Activated CD8-positive, alpha-beta T cell treated with anti-CD3 and anti-CD28 coated beads, Interleukin-2, amount 10 ng/mL, durations not matched to agents 7 days and 5 days (primary cell): ENCODE data around the gene PCDH15. TPM values are rescaled to one million over a fixed set of nuclear protein-coding genes. Genes with fewer than 3 reads are reported as not detected.

Source experiments
- ATAC-seq: fragments of 150-1000 bp; cut with Tn5 transposase; one replicate; pipeline ENCODE4 v1.10.0; 2021; ENCODE audit warnings: moderate library complexity
- CTCF ChIA-PET: fragments of 350-600 bp; sonication (Branson Sonifier 250); formaldehyde crosslinking; loops from one replicate; lab custom pipeline; 2021; ENCODE audit warnings: antibody characterized with exemption; lab: Charles Lee
- POLR2A ChIA-PET: fragments of 350-600 bp; sonication (Branson Sonifier 250); formaldehyde crosslinking; loops from one replicate; lab custom pipeline; 2021; ENCODE audit warnings: antibody characterized with exemption; lab: Charles Lee
- DNase-seq: peaks from one replicate; pipeline ENCODE4 v3.0.0-alpha.2; 2020
- H3K27ac Mint-ChIP-seq: one replicate; pipeline ENCODE4 v1.8.0; 2021; ENCODE audit warnings: mild to moderate bottlenecking, mixed read lengths
- H3K27me3 Mint-ChIP-seq: one replicate; pipeline ENCODE4 v1.8.0; 2021; ENCODE audit warnings: low read depth, mixed read lengths
- H3K36me3 Mint-ChIP-seq: one replicate; pipeline ENCODE4 v1.8.0; 2021; ENCODE audit warnings: low read depth, mixed read lengths
- H3K4me1 Mint-ChIP-seq: one replicate; pipeline ENCODE4 v1.8.0; 2021; ENCODE audit warnings: low read depth, mixed read lengths
- H3K4me3 Mint-ChIP-seq: one replicate; pipeline ENCODE4 v1.8.0; 2021; ENCODE audit warnings: mild to moderate bottlenecking, mixed read lengths
- H3K9me3 Mint-ChIP-seq: one replicate; pipeline ENCODE4 v1.8.0; 2022; ENCODE audit warnings: mixed read lengths; ENCODE audit not compliant: insufficient read depth
- total RNA-seq, 2 experiments: library from RNA; stranded (reverse); gene quantifications; one replicate each; pipeline ENCODE4 v1.2.3, GENCODE V29; 2021

The PCDH15 gene
- total RNA-seq, 2 experiments from 2014 or later: not detected

- Mint-ChIP-seq H3K36me3 (no peaks in the 10 kb centered on the region), H3K27me3 (no peaks in the 10 kb centered on the region), H3K4me3 (no peak overlapping the region), H3K4me1 (no peaks in the 10 kb centered on the region), H3K27ac (no peak overlapping the region), H3K9me3 (peaks cover 14% of the 10 kb centered on the region)
- ATAC-seq (no peak), DNase-seq (no peak)
- CTCF ChIA-PET: no interaction called here
- POLR2A ChIA-PET: no interaction called here
Observed at GRCh38 chr10:54776622-54777021, 24.4 kb downstream of the PCDH15 start.

GRCh38 chr10:54772468-54773122 is 28.4 kb downstream of the PCDH15 start:
- no peak for ATAC-seq
- H3K4me1 Mint-ChIP-seq: no peaks in the 10 kb centered on the region

GRCh38 chr10:54769051-54769450 is 32.0 kb downstream of the PCDH15 start:
- H3K36me3 Mint-ChIP-seq: no peaks in the 10 kb centered on the region
- POLR2A ChIA-PET: no interaction called here
- ATAC-seq (no peak), DNase-seq (no peak)
- no peaks in the 10 kb centered on the region for H3K27me3 Mint-ChIP-seq
- CTCF ChIA-PET: no interaction called here
- no peak overlapping the region for H3K27ac Mint-ChIP-seq
- no peak overlapping the region for H3K4me3 Mint-ChIP-seq
- no peaks in the 10 kb centered on the region for H3K4me1 Mint-ChIP-seq
- peaks cover 4% of the 10 kb centered on the region for H3K9me3 Mint-ChIP-seq

More at GRCh38 chr10:54772468-54773122, 28.4 kb downstream of the PCDH15 start:
- ChIA-PET CTCF (no interaction called here), POLR2A (no interaction called here)
- no peaks in the 10 kb centered on the region for H3K36me3 Mint-ChIP-seq
- no peak overlapping the region for H3K4me3 Mint-ChIP-seq
- no peaks in the 10 kb centered on the region for H3K27me3 Mint-ChIP-seq
- H3K27ac Mint-ChIP-seq: no peak overlapping the region
- no peak for DNase-seq
- peaks cover 12% of the 10 kb centered on the region for H3K9me3 Mint-ChIP-seq

GRCh38 chr10:54758791-54759190 is 42.2 kb downstream of the PCDH15 start:
- POLR2A ChIA-PET: no interaction called here
- CTCF ChIA-PET: no interaction called here
- Mint-ChIP-seq H3K27me3 (no peaks in the 10 kb centered on the region), H3K27ac (no peak overlapping the region), H3K9me3 (peaks cover 4% of the 10 kb centered on the region), H3K4me3 (no peak overlapping the region), H3K36me3 (no peaks in the 10 kb centered on the region), H3K4me1 (no peaks in the 10 kb centered on the region)
- ATAC-seq (no peak), DNase-seq (no peak)

- no peak for DNase-seq
- no peaks in the 10 kb centered on the region for H3K4me1 Mint-ChIP-seq
- no peaks in the 10 kb centered on the region for H3K9me3 Mint-ChIP-seq
- no peaks in the 10 kb centered on the region for H3K36me3 Mint-ChIP-seq
- H3K27me3 Mint-ChIP-seq: no peaks in the 10 kb centered on the region
- POLR2A ChIA-PET: no interaction called here
- no peak overlapping the region for H3K27ac Mint-ChIP-seq
- ATAC-seq: no peak
- CTCF ChIA-PET: no interaction called here
- no peak overlapping the region for H3K4me3 Mint-ChIP-seq
Observed at GRCh38 chr10:54749623-54750022, 51.4 kb downstream of the PCDH15 start.

- peaks cover 11% of the 10 kb centered on the region for H3K9me3 Mint-ChIP-seq
- ChIA-PET CTCF (no interaction called here), POLR2A (no interaction called here)
- no peaks in the 10 kb centered on the region for H3K36me3 Mint-ChIP-seq
- DNase-seq (no peak), ATAC-seq (no peak)
- H3K27me3 Mint-ChIP-seq: no peaks in the 10 kb centered on the region
- H3K27ac Mint-ChIP-seq: no peak overlapping the region
- H3K4me3 Mint-ChIP-seq: no peak overlapping the region
- H3K4me1 Mint-ChIP-seq: no peaks in the 10 kb centered on the region
Observed at GRCh38 chr10:54745436-54745835, 55.6 kb downstream of the PCDH15 start.

- ChIA-PET POLR2A (no interaction called here), CTCF (no interaction called here)
- Mint-ChIP-seq H3K4me3 (no peak overlapping the region), H3K4me1 (no peaks in the 10 kb centered on the region), H3K9me3 (peaks cover 21% of the 10 kb centered on the region), H3K27ac (no peak overlapping the region), H3K36me3 (no peaks in the 10 kb centered on the region), H3K27me3 (no peaks in the 10 kb centered on the region)
- no peak for DNase-seq
- ATAC-seq: no peak
Observed at GRCh38 chr10:54742416-54742815, 58.6 kb downstream of the PCDH15 start.

GRCh38 chr10:54728511-54728910 is 72.5 kb downstream of the PCDH15 start:
- ChIA-PET CTCF (no interaction called here), POLR2A (no interaction called here)
- H3K27me3 Mint-ChIP-seq: no peaks in the 10 kb centered on the region
- DNase-seq (no peak), ATAC-seq (no peak)
- H3K27ac Mint-ChIP-seq: no peak overlapping the region
- H3K9me3 Mint-ChIP-seq: peaks cover 11% of the 10 kb centered on the region
- no peak overlapping the region for H3K4me3 Mint-ChIP-seq
- H3K36me3 Mint-ChIP-seq: no peaks in the 10 kb centered on the region
- H3K4me1 Mint-ChIP-seq: no peaks in the 10 kb centered on the region

GRCh38 chr10:54722075-54722474 is 79.0 kb downstream of the PCDH15 start:
- H3K36me3 Mint-ChIP-seq: no peaks in the 10 kb centered on the region
- ChIA-PET POLR2A (no interaction called here), CTCF (no interaction called here)
- no peaks in the 10 kb centered on the region for H3K27me3 Mint-ChIP-seq
- H3K27ac Mint-ChIP-seq: no peak overlapping the region
- DNase-seq (no peak), ATAC-seq (no peak)
- no peak overlapping the region for H3K4me3 Mint-ChIP-seq
- peaks cover 24% of the 10 kb centered on the region for H3K9me3 Mint-ChIP-seq
- H3K4me1 Mint-ChIP-seq: no peaks in the 10 kb centered on the region

- Mint-ChIP-seq H3K4me1 (no peaks in the 10 kb centered on the region), H3K27ac (no peak overlapping the region), H3K36me3 (no peaks in the 10 kb centered on the region), H3K27me3 (no peaks in the 10 kb centered on the region), H3K4me3 (no peak overlapping the region), H3K9me3 (peaks cover 5% of the 10 kb centered on the region)
- ATAC-seq: no peak
- CTCF ChIA-PET: no interaction called here
- DNase-seq: no peak
- POLR2A ChIA-PET: no interaction called here
Observed at GRCh38 chr10:54710918-54711317, 90.1 kb downstream of the PCDH15 start.

GRCh38 chr10:54708591-54708990 is 92.4 kb downstream of the PCDH15 start:
- Mint-ChIP-seq H3K4me3 (no peak overlapping the region), H3K27ac (no peak overlapping the region), H3K27me3 (no peaks in the 10 kb centered on the region), H3K36me3 (no peaks in the 10 kb centered on the region), H3K9me3 (no peaks in the 10 kb centered on the region), H3K4me1 (no peaks in the 10 kb centered on the region)
- no peak for DNase-seq
- ATAC-seq: no peak
- POLR2A ChIA-PET: no interaction called here
- CTCF ChIA-PET: no interaction called here

GRCh38 chr10:54708021-54708420 is 93.0 kb downstream of the PCDH15 start:
- H3K4me3 Mint-ChIP-seq: no peak overlapping the region
- ChIA-PET CTCF (no interaction called here), POLR2A (no interaction called here)
- no peaks in the 10 kb centered on the region for H3K27me3 Mint-ChIP-seq
- H3K9me3 Mint-ChIP-seq: peaks cover 3% of the 10 kb centered on the region
- DNase-seq (no peak), ATAC-seq (no peak)
- H3K27ac Mint-ChIP-seq: no peak overlapping the region
- H3K36me3 Mint-ChIP-seq: no peaks in the 10 kb centered on the region
- no peaks in the 10 kb centered on the region for H3K4me1 Mint-ChIP-seq
